Measurements from ENCODE around the gene RSPH10B. TPM values are rescaled to one million over a fixed set of nuclear protein-coding genes. Genes with fewer than 3 reads are reported as not detected.
A peak's percentile ranks its signal among the peaks of the same experiment; 100 is the strongest.
"Not testable (repeated sequence)": the region's sequence is repeated elsewhere in the genome, so short reads cannot be mapped to it uniquely, and the experiment has no call there.

RSPH10B gene
- total RNA-seq = 0.92 TPM

DNA sequence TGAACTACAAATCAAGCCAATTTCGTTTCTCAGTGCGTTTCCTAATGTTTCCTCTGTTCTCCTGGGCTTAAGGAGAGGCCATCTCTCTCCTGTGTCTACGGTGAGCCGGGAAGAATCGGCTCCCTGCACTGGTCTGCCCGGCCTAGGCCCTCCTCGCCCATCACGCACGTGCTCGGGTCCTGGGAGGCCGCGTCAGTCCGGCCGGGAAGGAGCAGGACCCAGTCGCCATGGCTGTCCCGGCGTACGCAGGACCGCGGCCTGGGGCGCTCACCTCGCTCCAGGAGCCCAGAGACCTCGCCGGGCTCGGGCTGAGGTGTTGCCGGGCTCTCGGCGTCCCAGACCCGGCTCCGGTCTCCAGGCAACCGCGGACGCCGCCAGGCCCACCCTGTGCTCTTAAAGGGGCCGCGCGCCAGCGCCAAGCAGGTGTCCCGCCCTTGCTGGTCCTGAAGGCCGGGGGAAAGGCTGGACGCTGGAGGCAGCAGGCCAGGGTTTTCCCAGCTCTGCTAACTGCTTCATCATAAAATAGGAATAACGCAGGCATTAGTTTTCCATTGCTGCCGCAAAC is at the start of gene RSPH10B:
Gene RSPH10B, minus strand, starts transcription at position 343 of the 565 bp plus-strand sequence. CDS start 3,573 bp downstream, outside the sequence.
- DNase-seq (ENCODE audit: low spot score) = not testable (repeated sequence)

DNA sequence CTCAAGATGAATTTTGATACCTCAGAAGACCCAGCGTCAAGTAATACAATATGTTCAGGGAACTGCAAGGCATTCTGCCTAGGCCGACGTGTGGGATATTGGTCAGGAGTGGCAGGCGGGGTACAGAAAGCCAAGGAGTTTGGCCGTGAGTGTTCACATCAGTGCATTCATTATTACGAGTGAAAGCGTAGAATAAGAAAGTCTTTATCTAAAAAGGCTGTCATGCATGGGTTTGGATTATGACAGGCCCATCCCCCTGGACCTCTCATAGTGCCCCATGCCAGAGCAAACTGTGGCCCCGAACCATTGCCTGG is 46.1 kb upstream of the RSPH10B start:
- no peak for DNase-seq (ENCODE audit: low spot score)

DNA sequence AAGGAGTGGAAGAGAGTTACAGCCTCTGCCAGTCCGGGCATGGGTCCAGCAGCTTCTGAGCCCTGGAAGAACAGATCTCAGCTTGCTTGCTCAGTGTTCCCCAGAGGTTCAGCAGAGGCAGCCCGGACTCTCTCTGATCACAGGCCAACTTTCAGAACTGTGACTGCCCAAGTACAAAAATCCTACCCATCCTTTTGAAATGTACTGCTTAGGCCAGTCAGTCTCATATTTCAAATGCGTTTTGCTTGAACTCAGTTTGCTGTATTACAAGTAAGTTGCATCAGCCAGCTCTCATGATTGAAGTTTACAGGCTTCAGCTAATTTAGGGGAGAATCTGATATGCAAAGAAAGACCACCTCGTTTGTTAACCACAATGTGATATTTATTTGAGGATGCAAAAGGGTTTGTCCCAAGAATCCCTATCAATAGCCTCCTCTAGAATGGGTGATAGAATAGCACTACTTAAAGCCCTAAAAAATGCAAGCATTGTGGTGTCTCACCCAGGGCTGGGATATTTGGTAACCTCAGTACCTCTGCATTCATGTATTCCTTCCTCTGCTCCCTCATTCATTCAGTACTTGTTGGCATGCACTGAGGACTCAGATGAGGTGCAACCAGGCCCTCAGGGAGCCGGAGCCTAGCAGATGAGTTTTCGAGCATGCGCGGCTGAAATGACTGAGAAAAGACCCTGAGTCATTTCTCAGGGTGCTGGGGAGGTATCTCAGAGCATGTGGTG is 45.6 kb upstream of the RSPH10B start:
- DNase-seq (ENCODE audit: low spot score) = peak; percentile 46

GRCh38 chr7:6012355-6013104 is 42.0 kb upstream of the RSPH10B start:
- DNase-seq (ENCODE audit: low spot score) = peak; percentile 17

- no peak for DNase-seq (ENCODE audit: low spot score)
Measured at GRCh38 chr7:6011541-6011940, 41.1 kb upstream of the RSPH10B start.

- not testable (repeated sequence) for DNase-seq (ENCODE audit: low spot score)
Measured at GRCh38 chr7:6010370-6010769, 39.9 kb upstream of the RSPH10B start.

DNA sequence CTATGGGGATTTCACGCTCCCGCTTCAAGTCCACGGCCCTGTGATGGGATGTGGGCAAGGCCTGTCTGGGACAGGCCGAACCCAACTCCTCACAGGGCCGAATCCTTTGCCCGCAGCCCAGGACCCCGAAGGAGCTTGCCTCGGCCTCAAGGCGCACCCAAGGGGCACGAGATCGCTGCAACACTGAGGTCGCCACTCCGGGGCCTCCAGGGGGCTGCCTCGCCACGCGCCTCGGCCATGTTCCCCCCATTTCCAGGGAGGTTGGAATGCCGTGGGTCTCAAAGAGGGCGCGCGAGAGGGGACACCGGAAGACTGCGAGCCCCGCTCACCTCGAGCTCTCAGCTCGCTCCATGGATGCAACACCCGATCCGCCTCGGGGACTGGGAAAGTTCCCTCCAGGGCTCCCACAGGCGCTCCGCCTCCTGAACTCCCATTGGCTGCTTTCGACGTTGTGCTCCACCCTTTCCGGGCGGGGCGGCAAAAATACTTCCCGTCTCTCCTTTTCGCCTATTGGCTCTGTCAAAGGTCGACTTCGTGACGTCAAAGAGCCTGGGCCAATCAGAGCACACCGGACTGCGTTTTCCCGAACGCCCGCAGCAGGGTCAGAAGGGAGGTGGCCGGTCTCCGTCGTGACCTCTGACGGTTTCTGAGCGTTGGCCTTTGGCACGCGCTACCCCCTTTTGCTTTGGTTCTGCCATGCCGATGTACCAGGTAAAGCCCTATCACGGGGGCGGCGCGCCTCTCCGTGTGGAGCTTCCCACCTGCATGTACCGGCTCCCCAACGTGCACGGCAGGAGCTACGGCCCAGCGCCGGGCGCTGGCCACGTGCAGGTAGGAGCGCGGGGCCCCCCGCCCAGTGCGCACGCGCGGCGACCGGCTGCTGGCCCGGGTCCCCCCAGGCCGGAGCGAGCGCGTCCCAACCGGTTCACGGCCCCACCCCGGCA is 38.5 kb upstream of the RSPH10B start, which contains the start of the genes AIMP2 and PMS2:
Gene AIMP2, plus strand, starts transcription at position 605 of the 944 bp plus-strand sequence. Its CDS starts 92 bp downstream, at position 697.
Gene PMS2, minus strand, starts transcription at position 382 of the 944 bp plus-strand sequence. Its CDS starts 30 bp downstream, at position 352.
- peak; percentile 99 for DNase-seq (ENCODE audit: low spot score)

- DNase-seq (ENCODE audit: low spot score) = not testable (repeated sequence)
Measured at GRCh38 chr7:6007835-6008590, 37.5 kb upstream of the RSPH10B start.

- DNase-seq (ENCODE audit: low spot score) = no peak
Measured at GRCh38 chr7:6007386-6007785, 36.9 kb upstream of the RSPH10B start.

DNA sequence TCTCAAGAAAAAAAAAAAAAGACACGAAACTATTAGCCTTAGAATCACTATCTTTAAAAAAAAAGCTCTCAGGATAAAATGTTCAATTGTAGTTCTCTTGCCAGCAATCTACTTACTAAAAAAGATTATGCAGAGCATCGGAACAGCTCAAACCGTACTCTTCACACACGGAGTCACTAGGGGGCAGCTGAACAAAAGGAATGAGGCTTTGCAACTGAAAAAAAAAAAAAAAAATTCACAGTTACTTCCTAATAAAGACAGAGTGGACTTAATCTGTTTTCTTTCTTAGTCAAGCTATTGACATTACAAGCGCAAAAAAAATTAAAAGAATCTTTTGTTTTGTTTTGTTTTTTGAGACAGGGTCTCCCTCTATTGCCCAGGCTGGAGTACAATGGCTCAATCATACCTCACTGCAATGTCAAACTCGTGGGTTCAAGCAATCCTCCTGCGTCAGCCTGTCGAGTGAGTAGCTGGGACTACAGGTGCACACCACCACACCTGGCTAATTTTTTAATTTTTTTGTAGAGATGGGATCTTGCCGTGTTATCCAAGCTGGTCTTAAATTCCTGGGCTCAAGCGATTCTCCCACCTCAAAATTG is 26.8 kb upstream of the RSPH10B start:
- DNase-seq (ENCODE audit: low spot score) = peak; percentile 59

DNA sequence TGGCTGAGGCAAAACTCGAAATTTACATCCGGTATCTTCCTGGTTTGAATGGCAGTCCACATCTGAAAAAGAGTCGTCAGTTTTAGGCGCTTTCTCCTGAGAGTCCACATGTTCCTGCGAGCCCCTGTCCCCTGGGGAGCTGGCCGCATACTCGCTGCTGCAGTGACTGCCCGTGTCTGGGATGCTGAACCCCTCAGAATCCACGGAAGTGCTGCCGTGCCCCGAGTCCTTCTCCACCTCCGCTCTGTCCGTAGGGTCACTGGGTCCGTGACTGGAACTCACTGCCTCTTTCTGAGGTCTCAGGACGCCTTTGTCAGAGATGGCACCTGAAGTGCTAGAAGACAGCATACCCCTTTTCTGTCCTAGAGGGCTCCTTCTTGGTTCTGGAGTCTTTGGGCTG is 16.6 kb upstream of the RSPH10B start:
- DNase-seq (ENCODE audit: low spot score) = not testable (repeated sequence)

GRCh38 chr7:5979680-5980314 is 9.3 kb upstream of the RSPH10B start:
- not testable (repeated sequence) for DNase-seq (ENCODE audit: low spot score)

DNA sequence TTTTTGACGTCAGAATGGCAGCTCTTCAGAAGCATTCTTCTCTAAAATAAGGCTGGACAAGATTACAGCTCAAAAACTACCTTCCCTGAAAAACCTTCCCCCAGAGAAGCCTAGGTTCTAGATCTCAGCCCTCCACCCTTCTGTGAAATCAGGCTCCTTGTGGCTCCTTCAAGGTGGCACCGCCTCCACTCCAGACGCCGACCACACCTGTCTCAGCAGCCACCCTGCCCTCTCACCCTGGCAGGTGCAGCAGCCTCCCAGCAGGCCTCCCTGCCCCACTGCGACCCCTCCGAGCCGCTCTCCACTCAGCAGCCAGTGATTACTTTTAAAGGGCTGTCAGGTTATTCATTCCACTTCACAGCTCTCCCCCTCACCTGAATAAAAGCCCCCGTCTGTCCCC is 3.1 kb upstream of the RSPH10B start:
- not testable (repeated sequence) for DNase-seq (ENCODE audit: low spot score)

DNA sequence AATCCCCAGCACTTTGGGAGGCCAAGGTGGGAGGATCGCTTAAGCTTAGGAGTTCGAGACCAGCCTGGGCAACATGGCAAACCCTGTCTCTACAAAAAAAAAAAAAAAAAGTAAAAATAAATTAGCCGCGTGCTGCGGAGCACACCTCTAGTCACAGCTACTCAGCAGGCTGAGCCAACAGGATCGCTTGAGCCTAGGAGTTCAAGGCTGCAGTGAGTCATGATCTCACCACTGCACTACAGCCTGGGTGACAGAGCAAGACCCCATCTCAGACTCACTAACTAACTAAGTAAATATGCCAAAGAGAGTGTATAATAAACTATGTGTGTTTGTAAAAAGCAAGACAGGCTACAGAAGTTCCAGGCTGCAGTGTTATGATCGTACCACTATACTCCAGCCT is 6.7 kb downstream of the RSPH10B start:
- DNase-seq (ENCODE audit: low spot score) = not testable (repeated sequence)

GRCh38 chr7:5963205-5963604 is 7.3 kb downstream of the RSPH10B start:
- DNase-seq (ENCODE audit: low spot score) = not testable (repeated sequence)

DNA sequence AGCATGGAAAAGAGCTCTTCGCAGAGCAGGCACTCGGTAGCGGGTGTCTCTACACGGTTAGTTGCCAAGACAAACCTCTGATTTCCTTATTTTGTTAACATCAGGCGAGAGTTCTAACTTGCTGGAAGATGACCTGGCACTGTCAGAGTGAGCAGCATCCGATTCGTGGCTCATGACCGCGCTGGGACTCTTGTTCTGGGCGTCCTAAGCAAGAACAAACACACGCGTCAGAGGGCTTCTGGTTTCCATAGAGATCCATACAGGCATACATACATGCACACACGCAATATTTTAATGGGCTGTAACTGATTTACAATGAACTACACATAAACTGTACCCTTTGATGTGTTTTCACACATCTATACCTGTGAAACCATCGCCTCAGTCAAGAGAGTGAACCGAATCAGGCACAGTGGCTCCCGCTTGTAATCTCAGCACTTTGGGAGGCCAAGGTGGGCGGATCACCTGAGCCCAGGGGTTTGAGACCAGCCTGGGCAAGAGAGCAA is 35.5 kb downstream of the RSPH10B start:
- not testable (repeated sequence) for DNase-seq (ENCODE audit: low spot score)

GRCh38 chr7:5931905-5932644 is 38.4 kb downstream of the RSPH10B start:
- DNase-seq (ENCODE audit: low spot score) = not testable (repeated sequence)

GRCh38 chr7:5931250-5931649 is 39.2 kb downstream of the RSPH10B start:
- not testable (repeated sequence) for DNase-seq (ENCODE audit: low spot score)

DNA sequence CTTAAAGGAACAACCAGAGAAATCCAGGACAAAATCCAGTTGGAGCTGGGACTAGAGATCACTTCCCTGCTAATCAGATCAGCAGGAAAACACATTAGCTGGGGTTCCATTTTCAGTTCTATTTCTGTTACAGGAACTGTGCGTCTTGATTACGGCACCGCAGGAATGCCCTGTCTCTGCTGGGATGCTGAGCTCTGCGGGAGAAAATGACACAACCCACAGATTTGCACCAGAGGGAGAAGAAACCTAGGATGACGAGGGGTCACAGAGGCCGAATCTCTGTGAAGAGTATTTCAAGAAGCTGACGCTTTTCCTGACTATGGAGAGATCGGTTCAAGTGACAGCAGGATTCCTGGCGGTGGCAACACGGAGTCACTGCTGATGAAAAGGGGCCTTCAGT is 40.2 kb downstream of the RSPH10B start:
- not testable (repeated sequence) for DNase-seq (ENCODE audit: low spot score)

All from mucosa of gallbladder (tissue), 1 donor.